ENCODE results near the gene TRIM28.

DNA sequence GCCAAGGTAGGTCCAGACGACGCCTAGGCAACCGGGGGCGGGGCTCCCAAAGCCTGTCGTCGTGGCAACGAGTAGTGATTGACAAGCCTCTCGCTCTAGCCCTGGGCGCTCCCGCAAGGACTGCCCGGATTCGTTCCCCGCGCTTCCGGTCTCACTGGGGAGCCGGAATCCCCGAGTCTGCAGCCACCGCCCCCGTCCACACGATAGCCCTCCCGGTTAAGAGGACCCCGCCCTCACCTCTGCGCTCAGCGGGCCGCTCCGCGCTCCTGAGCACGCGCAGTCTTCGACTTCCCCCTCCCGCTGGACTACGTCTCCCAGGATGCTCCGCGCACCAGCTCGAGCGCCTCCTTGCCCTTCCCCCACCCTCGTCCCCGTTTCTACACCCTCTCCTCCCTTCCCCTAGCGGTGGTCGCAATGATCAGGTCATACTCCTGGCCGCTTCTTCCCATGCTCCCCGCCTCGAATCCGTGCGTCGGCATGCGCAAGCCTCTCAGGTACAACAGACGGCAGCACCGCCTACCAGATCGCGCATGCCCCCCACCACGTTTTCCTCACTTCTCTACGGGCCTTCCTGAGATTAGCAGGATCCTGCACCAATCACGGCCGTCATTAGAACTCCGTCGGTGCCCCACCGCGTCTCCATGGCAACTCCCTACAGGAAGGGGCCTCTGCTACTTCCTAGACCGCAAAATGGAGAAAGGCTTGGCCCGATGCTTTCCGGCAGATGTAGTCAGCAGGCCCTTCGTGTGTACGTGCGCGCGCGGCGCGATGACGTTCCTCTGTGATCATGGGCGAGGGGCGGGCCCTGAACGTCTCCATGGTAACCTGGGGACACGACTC is 29.2 kb downstream of the TRIM28 start, which contains the start of gene MZF1:
- TF ChIP-seq, protein P1, sequence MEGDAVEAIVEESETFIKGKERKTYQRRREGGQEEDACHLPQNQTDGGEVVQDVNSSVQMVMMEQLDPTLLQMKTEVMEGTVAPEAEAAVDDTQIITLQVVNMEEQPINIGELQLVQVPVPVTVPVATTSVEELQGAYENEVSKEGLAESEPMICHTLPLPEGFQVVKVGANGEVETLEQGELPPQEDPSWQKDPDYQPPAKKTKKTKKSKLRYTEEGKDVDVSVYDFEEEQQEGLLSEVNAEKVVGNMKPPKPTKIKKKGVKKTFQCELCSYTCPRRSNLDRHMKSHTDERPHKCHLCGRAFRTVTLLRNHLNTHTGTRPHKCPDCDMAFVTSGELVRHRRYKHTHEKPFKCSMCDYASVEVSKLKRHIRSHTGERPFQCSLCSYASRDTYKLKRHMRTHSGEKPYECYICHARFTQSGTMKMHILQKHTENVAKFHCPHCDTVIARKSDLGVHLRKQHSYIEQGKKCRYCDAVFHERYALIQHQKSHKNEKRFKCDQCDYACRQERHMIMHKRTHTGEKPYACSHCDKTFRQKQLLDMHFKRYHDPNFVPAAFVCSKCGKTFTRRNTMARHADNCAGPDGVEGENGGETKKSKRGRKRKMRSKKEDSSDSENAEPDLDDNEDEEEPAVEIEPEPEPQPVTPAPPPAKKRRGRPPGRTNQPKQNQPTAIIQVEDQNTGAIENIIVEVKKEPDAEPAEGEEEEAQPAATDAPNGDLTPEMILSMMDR (conservative IDR thresholded peaks at IDR 0.05), result no peak
- no peak for TF ChIP-seq ZFX (IDR thresholded peaks at IDR 0.05)

Data from C4-2B (cell line).